GM23338 (cell line): ENCODE measurements around the gene DLGAP4. TPM values are rescaled to one million over a fixed set of nuclear protein-coding genes. Genes with fewer than 3 reads are reported as not detected.

Source experiments
- ATAC-seq: fragments of 200-7000 bp; cut with Tn5 transposase; 3 replicates; pipeline ENCODE4 v1.9.1; 2020
- DNase-seq: peaks from one replicate; pipeline ENCODE4 v3.0.0-alpha.2; 2015; ENCODE audit warnings: low spot score
- H2AFZ ChIP-seq: fragments of 200-600 bp; sonication (generic); 2 replicates; pipeline ENCODE4 v1.8.0; 2016; ENCODE audit warnings: antibody characterized with exemption, mild to moderate bottlenecking, moderate library complexity
- H3F3A ChIP-seq: fragments of 200-600 bp; sonication (generic); replicated peaks from 2 replicates; pipeline ENCODE4 v1.8.0; 2017; ENCODE audit warnings: antibody characterized with exemption, mixed run types, low read depth
- H3K27ac ChIP-seq: fragments of 200-600 bp; sonication (generic); 2 replicates; pipeline ENCODE4 v1.6.1; 2016; ENCODE audit warnings: low read depth
- H3K27me3 ChIP-seq: fragments of 200-600 bp; sonication (generic); 2 replicates; pipeline ENCODE4 v1.8.0; 2016; ENCODE audit warnings: mild to moderate bottlenecking, mixed run types, moderate library complexity; ENCODE audit not compliant: insufficient read depth
- H3K36me3 ChIP-seq: fragments of 200-600 bp; sonication (generic); 2 replicates; pipeline ENCODE4 v1.8.0; 2016; ENCODE audit warnings: mild to moderate bottlenecking; ENCODE audit not compliant: insufficient read depth
- H3K4me1 ChIP-seq: fragments of 200-600 bp; sonication (generic); 2 replicates; pipeline ENCODE4 v1.8.0; 2016; ENCODE audit warnings: mild to moderate bottlenecking, moderate library complexity; ENCODE audit not compliant: insufficient read depth
- H3K4me2 ChIP-seq: fragments of 200-600 bp; sonication (generic); 2 replicates; pipeline ENCODE4 v1.7.1; 2017; ENCODE audit warnings: mixed run types
- H3K4me3 ChIP-seq: fragments of 200-600 bp; sonication (generic); 2 replicates; pipeline ENCODE4 v1.6.1; 2016; ENCODE audit warnings: mixed run types
- H3K79me2 ChIP-seq: fragments of 200-600 bp; sonication (generic); replicated peaks from 2 replicates; pipeline ENCODE4 v1.8.0; 2017; ENCODE audit warnings: mild to moderate bottlenecking; ENCODE audit not compliant: insufficient read depth
- H3K9me2 ChIP-seq: fragments of 200-600 bp; sonication (generic); 2 replicates; pipeline ENCODE4 v1.8.0; 2017; ENCODE audit not compliant: insufficient read depth
- H4K20me1 ChIP-seq: fragments of 200-600 bp; sonication (generic); replicated peaks from 2 replicates; pipeline ENCODE4 v1.8.0; 2017; ENCODE audit warnings: mild to moderate bottlenecking; ENCODE audit not compliant: insufficient read depth
- H3K27ac Mint-ChIP-seq: 2 replicates; pipeline ENCODE4 v1.8.0; 2020; ENCODE audit warnings: inconsistent platforms, mild to moderate bottlenecking, moderate library complexity, mixed read lengths
- H3K27me3 Mint-ChIP-seq: 3 replicates; pipeline ENCODE4 v1.8.0; 2022; ENCODE audit warnings: low read depth, mild to moderate bottlenecking, moderate library complexity, mixed read lengths, inconsistent platforms; ENCODE audit not compliant: insufficient read depth, poor library complexity
- H3K36me3 Mint-ChIP-seq: 3 replicates; pipeline ENCODE4 v1.8.0; 2021; ENCODE audit warnings: low read depth, mild to moderate bottlenecking, inconsistent platforms, moderate library complexity, mixed read lengths
- H3K4me1 Mint-ChIP-seq: 3 replicates; pipeline ENCODE4 v1.8.0; 2020; ENCODE audit warnings: mild to moderate bottlenecking, inconsistent platforms, mixed read lengths
- H3K4me3 Mint-ChIP-seq: 3 replicates; pipeline ENCODE4 v1.8.0; 2021; ENCODE audit warnings: moderate library complexity, mild to moderate bottlenecking, inconsistent platforms, mixed read lengths
- H3K9me3 Mint-ChIP-seq: 3 replicates; pipeline ENCODE4 v1.8.0; 2020; ENCODE audit warnings: moderate library complexity, mild to moderate bottlenecking, inconsistent platforms, mixed read lengths
- CREB1 ChIP-seq: fragments of 250-450 bp; sonication (Bioruptor Pico); IDR thresholded peaks from 2 replicates; pipeline ENCODE4 v1.5.0; 2020; ENCODE audit warnings: low read depth, mild to moderate bottlenecking, moderate library complexity
- CTCF ChIP-seq, 2 experiments: fragments of 200-600 bp in 1 of 2; sonication (generic) in 1 of 2; conservative IDR thresholded peaks; 2 replicates each; pipeline versions ENCODE4 v1.5.1 to v1.6.1; 2016 to 2017; ENCODE audit warnings: antibody characterized with exemption in 2 of 2, low read depth in 2 of 2, mild to moderate bottlenecking in 2 of 2, moderate library complexity in 1 of 2
- EZH2 ChIP-seq: fragments of 200-600 bp; sonication (generic); IDR thresholded peaks from one replicate; pipeline ENCODE4 v1.8.0; 2017; ENCODE audit warnings: antibody characterized with exemption, mild to moderate bottlenecking, low read depth; ENCODE audit not compliant: unreplicated experiment
- EZH2phosphoT487 ChIP-seq: fragments of 200-600 bp; sonication (generic); IDR thresholded peaks from one replicate; pipeline ENCODE4 v1.8.1; 2018; ENCODE audit warnings: antibody characterized with exemption; ENCODE audit not compliant: unreplicated experiment
- JUNB ChIP-seq: IDR thresholded peaks from one replicate; pipeline ENCODE4 v1.6.1; 2016; ENCODE audit warnings: antibody characterized with exemption; ENCODE audit not compliant: unreplicated experiment
- NANOG ChIP-seq: IDR thresholded peaks from 2 replicates; pipeline ENCODE4 v1.6.1; 2016; ENCODE audit warnings: antibody characterized with exemption, borderline replicate concordance
- POLR2AphosphoS5 ChIP-seq: IDR thresholded peaks from 2 replicates; pipeline ENCODE4 v1.6.1; 2016; ENCODE audit warnings: antibody characterized with exemption, low read depth
- STAT1 ChIP-seq: IDR thresholded peaks from one replicate; pipeline ENCODE4 v1.6.1; 2016; ENCODE audit warnings: antibody characterized with exemption; ENCODE audit not compliant: unreplicated experiment
- ZNF114 ChIP-seq: fragments of 250-450 bp; sonication (Bioruptor Pico); IDR thresholded peaks from 2 replicates; pipeline ENCODE4 v1.5.0; 2020; ENCODE audit warnings: mild to moderate bottlenecking, moderate library complexity
- ZNF331 ChIP-seq: fragments of 250-450 bp; sonication (Bioruptor Pico); IDR thresholded peaks from 2 replicates; pipeline ENCODE4 v1.5.0; 2020; ENCODE audit warnings: low read depth, mild to moderate bottlenecking, moderate library complexity
- polyA plus RNA-seq: library from polyadenylated mRNA; unstranded; fragments of >200 nt; fragmentation: Nextera tagmentation; extraction: Ambion mirVana; gene quantifications from 2 replicates; pipeline ENCODE4 v1.2.1, GENCODE V29; 2016
- total RNA-seq: library from RNA; depleted of rRNA; stranded (reverse); fragments of >200 nt; shearing (Covaris generic); gene quantifications from 2 replicates; pipeline ENCODE4 v1.2.3, GENCODE V29; 2014
- TF ChIP-seq, protein P1 (sequence below): fragments of 250-450 bp; sonication (Bioruptor Pico); IDR thresholded peaks from 2 replicates; pipeline ENCODE4 v1.5.0; 2020; ENCODE audit warnings: mild to moderate bottlenecking, moderate library complexity
- TF ChIP-seq, protein P2 (sequence below): IDR thresholded peaks from 2 replicates; pipeline ENCODE4 v1.6.1; 2016; ENCODE audit warnings: antibody characterized with exemption
- TF ChIP-seq, protein P3 (sequence below): IDR thresholded peaks from one replicate; pipeline ENCODE4 v1.6.1; 2018; ENCODE audit warnings: antibody characterized with exemption; ENCODE audit not compliant: unreplicated experiment

DLGAP4 gene
- total and polyA plus RNA-seq, 2 experiments from 2014 or later = 46.1 to 52.2 TPM

- H4K20me1 ChIP-seq = no peaks in the 10 kb centered on the region
- H3K27me3 Mint-ChIP-seq = peaks cover under 1% of the 10 kb centered on the region
- TF ChIP-seq EZH2phosphoT487 = no peak
- TF ChIP-seq, protein P1, sequence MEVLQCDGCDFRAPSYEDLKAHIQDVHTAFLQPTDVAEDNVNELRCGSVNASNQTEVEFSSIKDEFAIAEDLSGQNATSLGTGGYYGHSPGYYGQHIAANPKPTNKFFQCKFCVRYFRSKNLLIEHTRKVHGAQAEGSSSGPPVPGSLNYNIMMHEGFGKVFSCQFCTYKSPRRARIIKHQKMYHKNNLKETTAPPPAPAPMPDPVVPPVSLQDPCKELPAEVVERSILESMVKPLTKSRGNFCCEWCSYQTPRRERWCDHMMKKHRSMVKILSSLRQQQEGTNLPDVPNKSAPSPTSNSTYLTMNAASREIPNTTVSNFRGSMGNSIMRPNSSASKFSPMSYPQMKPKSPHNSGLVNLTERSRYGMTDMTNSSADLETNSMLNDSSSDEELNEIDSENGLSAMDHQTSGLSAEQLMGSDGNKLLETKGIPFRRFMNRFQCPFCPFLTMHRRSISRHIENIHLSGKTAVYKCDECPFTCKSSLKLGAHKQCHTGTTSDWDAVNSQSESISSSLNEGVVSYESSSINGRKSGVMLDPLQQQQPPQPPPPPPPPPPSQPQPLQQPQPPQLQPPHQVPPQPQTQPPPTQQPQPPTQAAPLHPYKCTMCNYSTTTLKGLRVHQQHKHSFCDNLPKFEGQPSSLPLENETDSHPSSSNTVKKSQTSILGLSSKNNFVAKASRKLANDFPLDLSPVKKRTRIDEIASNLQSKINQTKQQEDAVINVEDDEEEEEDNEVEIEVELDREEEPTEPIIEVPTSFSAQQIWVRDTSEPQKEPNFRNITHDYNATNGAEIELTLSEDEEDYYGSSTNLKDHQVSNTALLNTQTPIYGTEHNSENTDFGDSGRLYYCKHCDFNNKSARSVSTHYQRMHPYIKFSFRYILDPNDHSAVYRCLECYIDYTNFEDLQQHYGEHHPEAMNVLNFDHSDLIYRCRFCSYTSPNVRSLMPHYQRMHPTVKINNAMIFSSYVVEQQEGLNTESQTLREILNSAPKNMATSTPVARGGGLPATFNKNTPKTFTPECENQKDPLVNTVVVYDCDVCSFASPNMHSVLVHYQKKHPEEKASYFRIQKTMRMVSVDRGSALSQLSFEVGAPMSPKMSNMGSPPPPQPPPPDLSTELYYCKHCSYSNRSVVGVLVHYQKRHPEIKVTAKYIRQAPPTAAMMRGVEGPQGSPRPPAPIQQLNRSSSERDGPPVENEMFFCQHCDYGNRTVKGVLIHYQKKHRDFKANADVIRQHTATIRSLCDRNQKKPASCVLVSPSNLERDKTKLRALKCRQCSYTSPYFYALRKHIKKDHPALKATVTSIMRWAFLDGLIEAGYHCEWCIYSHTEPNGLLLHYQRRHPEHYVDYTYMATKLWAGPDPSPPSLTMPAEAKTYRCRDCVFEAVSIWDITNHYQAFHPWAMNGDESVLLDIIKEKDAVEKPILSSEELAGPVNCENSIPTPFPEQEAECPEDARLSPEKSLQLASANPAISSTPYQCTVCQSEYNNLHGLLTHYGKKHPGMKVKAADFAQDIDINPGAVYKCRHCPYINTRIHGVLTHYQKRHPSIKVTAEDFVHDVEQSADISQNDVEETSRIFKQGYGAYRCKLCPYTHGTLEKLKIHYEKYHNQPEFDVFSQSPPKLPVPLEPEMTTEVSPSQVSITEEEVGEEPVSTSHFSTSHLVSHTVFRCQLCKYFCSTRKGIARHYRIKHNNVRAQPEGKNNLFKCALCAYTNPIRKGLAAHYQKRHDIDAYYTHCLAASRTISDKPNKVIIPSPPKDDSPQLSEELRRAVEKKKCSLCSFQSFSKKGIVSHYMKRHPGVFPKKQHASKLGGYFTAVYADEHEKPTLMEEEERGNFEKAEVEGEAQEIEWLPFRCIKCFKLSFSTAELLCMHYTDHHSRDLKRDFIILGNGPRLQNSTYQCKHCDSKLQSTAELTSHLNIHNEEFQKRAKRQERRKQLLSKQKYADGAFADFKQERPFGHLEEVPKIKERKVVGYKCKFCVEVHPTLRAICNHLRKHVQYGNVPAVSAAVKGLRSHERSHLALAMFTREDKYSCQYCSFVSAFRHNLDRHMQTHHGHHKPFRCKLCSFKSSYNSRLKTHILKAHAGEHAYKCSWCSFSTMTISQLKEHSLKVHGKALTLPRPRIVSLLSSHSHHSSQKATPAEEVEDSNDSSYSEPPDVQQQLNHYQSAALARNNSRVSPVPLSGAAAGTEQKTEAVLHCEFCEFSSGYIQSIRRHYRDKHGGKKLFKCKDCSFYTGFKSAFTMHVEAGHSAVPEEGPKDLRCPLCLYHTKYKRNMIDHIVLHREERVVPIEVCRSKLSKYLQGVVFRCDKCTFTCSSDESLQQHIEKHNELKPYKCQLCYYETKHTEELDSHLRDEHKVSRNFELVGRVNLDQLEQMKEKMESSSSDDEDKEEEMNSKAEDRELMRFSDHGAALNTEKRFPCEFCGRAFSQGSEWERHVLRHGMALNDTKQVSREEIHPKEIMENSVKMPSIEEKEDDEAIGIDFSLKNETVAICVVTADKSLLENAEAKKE (CRISPR knock-in tag) = no peak
- no peak for TF ChIP-seq NANOG
- TF ChIP-seq POLR2AphosphoS5 = no peak
- no peak for TF ChIP-seq ZNF331 (CRISPR knock-in tag)
- TF ChIP-seq ZNF114 (CRISPR knock-in tag) = no peak
- TF ChIP-seq, protein P2, sequence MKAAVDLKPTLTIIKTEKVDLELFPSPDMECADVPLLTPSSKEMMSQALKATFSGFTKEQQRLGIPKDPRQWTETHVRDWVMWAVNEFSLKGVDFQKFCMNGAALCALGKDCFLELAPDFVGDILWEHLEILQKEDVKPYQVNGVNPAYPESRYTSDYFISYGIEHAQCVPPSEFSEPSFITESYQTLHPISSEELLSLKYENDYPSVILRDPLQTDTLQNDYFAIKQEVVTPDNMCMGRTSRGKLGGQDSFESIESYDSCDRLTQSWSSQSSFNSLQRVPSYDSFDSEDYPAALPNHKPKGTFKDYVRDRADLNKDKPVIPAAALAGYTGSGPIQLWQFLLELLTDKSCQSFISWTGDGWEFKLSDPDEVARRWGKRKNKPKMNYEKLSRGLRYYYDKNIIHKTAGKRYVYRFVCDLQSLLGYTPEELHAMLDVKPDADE = no peak
- no peak for TF ChIP-seq CREB1 (CRISPR knock-in tag)
- TF ChIP-seq EZH2 = no peak
- no peak for TF ChIP-seq STAT1
- TF ChIP-seq, protein P3, sequence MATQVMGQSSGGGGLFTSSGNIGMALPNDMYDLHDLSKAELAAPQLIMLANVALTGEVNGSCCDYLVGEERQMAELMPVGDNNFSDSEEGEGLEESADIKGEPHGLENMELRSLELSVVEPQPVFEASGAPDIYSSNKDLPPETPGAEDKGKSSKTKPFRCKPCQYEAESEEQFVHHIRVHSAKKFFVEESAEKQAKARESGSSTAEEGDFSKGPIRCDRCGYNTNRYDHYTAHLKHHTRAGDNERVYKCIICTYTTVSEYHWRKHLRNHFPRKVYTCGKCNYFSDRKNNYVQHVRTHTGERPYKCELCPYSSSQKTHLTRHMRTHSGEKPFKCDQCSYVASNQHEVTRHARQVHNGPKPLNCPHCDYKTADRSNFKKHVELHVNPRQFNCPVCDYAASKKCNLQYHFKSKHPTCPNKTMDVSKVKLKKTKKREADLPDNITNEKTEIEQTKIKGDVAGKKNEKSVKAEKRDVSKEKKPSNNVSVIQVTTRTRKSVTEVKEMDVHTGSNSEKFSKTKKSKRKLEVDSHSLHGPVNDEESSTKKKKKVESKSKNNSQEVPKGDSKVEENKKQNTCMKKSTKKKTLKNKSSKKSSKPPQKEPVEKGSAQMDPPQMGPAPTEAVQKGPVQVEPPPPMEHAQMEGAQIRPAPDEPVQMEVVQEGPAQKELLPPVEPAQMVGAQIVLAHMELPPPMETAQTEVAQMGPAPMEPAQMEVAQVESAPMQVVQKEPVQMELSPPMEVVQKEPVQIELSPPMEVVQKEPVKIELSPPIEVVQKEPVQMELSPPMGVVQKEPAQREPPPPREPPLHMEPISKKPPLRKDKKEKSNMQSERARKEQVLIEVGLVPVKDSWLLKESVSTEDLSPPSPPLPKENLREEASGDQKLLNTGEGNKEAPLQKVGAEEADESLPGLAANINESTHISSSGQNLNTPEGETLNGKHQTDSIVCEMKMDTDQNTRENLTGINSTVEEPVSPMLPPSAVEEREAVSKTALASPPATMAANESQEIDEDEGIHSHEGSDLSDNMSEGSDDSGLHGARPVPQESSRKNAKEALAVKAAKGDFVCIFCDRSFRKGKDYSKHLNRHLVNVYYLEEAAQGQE = no peak
- no peak for TF ChIP-seq JUNB
- no peak for TF ChIP-seq CTCF (conservative IDR thresholded peaks at IDR 0.05; ENCODE audit: low read depth in 2 of 2)
Observed at GRCh38 chr20:36425166-36425565, 119.0 kb downstream of the DLGAP4 start.

More at GRCh38 chr20:36425166-36425565, 119.0 kb downstream of the DLGAP4 start:
- no peaks in the 10 kb centered on the region for H3K9me3 Mint-ChIP-seq
- Histone ChIP-seq H3K4me2 (no peak overlapping the region), H3K36me3 (no peaks in the 10 kb centered on the region), H3K27me3 (no peaks in the 10 kb centered on the region), H3K4me3 (no peak overlapping the region), H2AFZ (no peak overlapping the region), H3K9me2 (no peaks in the 10 kb centered on the region), H3F3A (no peaks in the 10 kb centered on the region), H3K27ac (no peak overlapping the region), H3K79me2 (no peaks in the 10 kb centered on the region), H3K4me1 (no peaks in the 10 kb centered on the region)
- H3K4me1 Mint-ChIP-seq = no peaks in the 10 kb centered on the region
- no peak overlapping the region for H3K4me3 Mint-ChIP-seq
- H3K36me3 Mint-ChIP-seq = no peaks in the 10 kb centered on the region
- H3K27ac Mint-ChIP-seq = no peak overlapping the region
- DNase-seq (no peak), ATAC-seq (no peak)
